Caco-2 (cell line): ENCODE results near the gene CTNNA2. TPM values are rescaled to one million over a fixed set of nuclear protein-coding genes. Genes with fewer than 3 reads are reported as not detected.

ENCODE experiments used
- BruUV-seq: library from RNA; stranded (reverse); fragments of 400-500 nt; replicated peaks from 2 replicates; lab custom pipeline; 2021; lab: Mats Ljungman, UMichigan
- CTCF ChIA-PET: fragments of 300-600 bp; sonication (Branson Sonifier 250); formaldehyde crosslinking; loops from one replicate; lab custom pipeline; 2022; ENCODE audit warnings: antibody characterized with exemption; lab: Charles Lee
- POLR2A ChIA-PET: fragments of 300-600 bp; sonication (Branson Sonifier 250); formaldehyde crosslinking; loops from one replicate; lab custom pipeline; 2022; ENCODE audit warnings: antibody characterized with exemption; lab: Charles Lee
- DNase-seq, 2 experiments: peaks; one replicate each; pipeline versions ENCODE4 v3.0.0 to v3.0.0-alpha.2; 2020 to 2022
- H3K27me3 ChIP-seq: replicated peaks from 2 replicates; pipeline ENCODE4 v1.6.0; 2011; ENCODE audit warnings: low read length; ENCODE audit not compliant: control insufficient read depth, insufficient read depth
- H3K36me3 ChIP-seq: 2 replicates; pipeline ENCODE4 v1.5.1; 2011; ENCODE audit warnings: low read length; ENCODE audit not compliant: control insufficient read depth, insufficient read depth
- H3K4me1 ChIP-seq: fragments of 250-450 bp; sonication (Bioruptor Pico); 2 replicates; pipeline ENCODE4 v1.5.1; 2020; ENCODE audit warnings: mild to moderate bottlenecking
- H3K4me3 ChIP-seq: 2 replicates; pipeline ENCODE4 v1.5.1; 2011; ENCODE audit warnings: low read depth, mild to moderate bottlenecking, control low read depth, low read length
- H3K9me3 ChIP-seq: fragments of 250-450 bp; sonication (Bioruptor Pico); 2 replicates; pipeline ENCODE4 v1.5.1; 2020; ENCODE audit warnings: mild to moderate bottlenecking, moderate library complexity
- H3K27ac Mint-ChIP-seq: one replicate; pipeline ENCODE4 v1.8.0; 2022; ENCODE audit warnings: mixed read lengths; ENCODE audit not compliant: unreplicated experiment
- H3K27me3 Mint-ChIP-seq: one replicate; pipeline ENCODE4 v1.8.0; 2022; ENCODE audit warnings: mixed read lengths; ENCODE audit not compliant: insufficient read depth, unreplicated experiment
- H3K36me3 Mint-ChIP-seq: one replicate; pipeline ENCODE4 v1.8.0; 2022; ENCODE audit warnings: mild to moderate bottlenecking, mixed read lengths; ENCODE audit not compliant: insufficient read depth, unreplicated experiment
- H3K4me1 Mint-ChIP-seq: one replicate; pipeline ENCODE4 v1.8.0; 2022; ENCODE audit warnings: low read depth, mixed read lengths; ENCODE audit not compliant: unreplicated experiment
- H3K4me3 Mint-ChIP-seq: one replicate; pipeline ENCODE4 v1.8.0; 2022; ENCODE audit warnings: mild to moderate bottlenecking, moderate library complexity, mixed read lengths; ENCODE audit not compliant: unreplicated experiment
- H3K9me3 Mint-ChIP-seq: one replicate; pipeline ENCODE4 v1.8.0; 2022; ENCODE audit warnings: mixed read lengths; ENCODE audit not compliant: unreplicated experiment
- CTCF ChIP-seq, 2 experiments: fragments of 200-600 bp in 1 of 2; IDR thresholded peaks; 1 replicate in 1 of 2; 2 replicates in 1 of 2; pipeline versions ENCODE4 v1.5.1 to v1.8.0; 2011 to 2022; ENCODE audit warnings: antibody characterized with exemption in 1 of 2, control low read depth in 1 of 2, inconsistent platforms in 1 of 2, low read depth in 1 of 2, low read length in 1 of 2, mild to moderate bottlenecking in 1 of 2, moderate library complexity in 1 of 2; ENCODE audit not compliant: insufficient read depth in 1 of 2, severe bottlenecking in 1 of 2, unreplicated experiment in 1 of 2
- intact Hi-C: fragments of 100-400 bp; cut with micrococcal nuclease; formaldehyde crosslinking; loops from one replicate; pipeline ENCODE4 v1.10.0; 2022; ENCODE audit not compliant: unreplicated experiment
- total RNA-seq: library from RNA; stranded (reverse); gene quantifications from 2 replicates; pipeline ENCODE4 v1.2.3, GENCODE V29; 2022

CTNNA2 gene
- total RNA-seq, 1 experiment from 2014 or later: not detected

- Histone ChIP-seq H3K36me3 (no peaks in the 10 kb centered on the region), H3K4me3 (no peak overlapping the region), H3K9me3 (no peaks in the 10 kb centered on the region), H3K4me1 (no peaks in the 10 kb centered on the region), H3K27me3 (no peaks in the 10 kb centered on the region)
- Mint-ChIP-seq H3K9me3 (no peaks in the 10 kb centered on the region), H3K36me3 (no peaks in the 10 kb centered on the region), H3K27ac (no peak overlapping the region), H3K4me3 (no peak overlapping the region), H3K4me1 (no peaks in the 10 kb centered on the region), H3K27me3 (peaks cover 3% of the 10 kb centered on the region)
- ChIA-PET POLR2A (no interaction called here), CTCF (no interaction called here)
- intact Hi-C loops: no loop called here
- no peak for DNase-seq
- no TSS peak for BruUV-seq
- TF ChIP-seq CTCF (IDR thresholded peaks at IDR 0.05; ENCODE audit: insufficient read depth in 1 of 2, low read depth in 1 of 2, low read length in 1 of 2, severe bottlenecking in 1 of 2, unreplicated experiment in 1 of 2): no peak
Measured at GRCh38 chr2:80403081-80403480, 890.2 kb downstream of the CTNNA2 start.

- no peaks in the 10 kb centered on the region for H3K4me1 Mint-ChIP-seq
- no TSS peak for BruUV-seq
- CTCF ChIA-PET: no interaction called here
Measured at GRCh38 chr2:80407377-80407776, 894.5 kb downstream of the CTNNA2 start.

GRCh38 chr2:80410346-80410745 lies 897.5 kb downstream of the CTNNA2 start:
- Histone ChIP-seq H3K4me1 (no peaks in the 10 kb centered on the region), H3K9me3 (no peaks in the 10 kb centered on the region), H3K36me3 (no peaks in the 10 kb centered on the region), H3K27me3 (no peaks in the 10 kb centered on the region), H3K4me3 (no peak overlapping the region)
- H3K27ac Mint-ChIP-seq: no peak overlapping the region
- no TSS peak for BruUV-seq
- H3K27me3 Mint-ChIP-seq: peaks cover 5% of the 10 kb centered on the region
- ChIA-PET POLR2A (no interaction called here), CTCF (no interaction called here)
- intact Hi-C loops: no loop called here
- no peaks in the 10 kb centered on the region for H3K4me1 Mint-ChIP-seq
- H3K9me3 Mint-ChIP-seq: no peaks in the 10 kb centered on the region
- no peak for DNase-seq
- no peak for TF ChIP-seq CTCF (IDR thresholded peaks at IDR 0.05; ENCODE audit: insufficient read depth in 1 of 2, low read depth in 1 of 2, low read length in 1 of 2, severe bottlenecking in 1 of 2, unreplicated experiment in 1 of 2)
- no peaks in the 10 kb centered on the region for H3K36me3 Mint-ChIP-seq
- no peak overlapping the region for H3K4me3 Mint-ChIP-seq

More at GRCh38 chr2:80407377-80407776, 894.5 kb downstream of the CTNNA2 start:
- Mint-ChIP-seq H3K9me3 (no peaks in the 10 kb centered on the region), H3K36me3 (no peaks in the 10 kb centered on the region), H3K27ac (no peak overlapping the region), H3K4me3 (no peak overlapping the region), H3K27me3 (peaks cover 8% of the 10 kb centered on the region)
- no peak for DNase-seq
- POLR2A ChIA-PET: no interaction called here
- intact Hi-C loops: no loop called here
- no peaks in the 10 kb centered on the region for H3K27me3 ChIP-seq
- TF ChIP-seq CTCF (IDR thresholded peaks at IDR 0.05; ENCODE audit: insufficient read depth in 1 of 2, low read depth in 1 of 2, low read length in 1 of 2, severe bottlenecking in 1 of 2, unreplicated experiment in 1 of 2): no peak
- no peaks in the 10 kb centered on the region for H3K4me1 ChIP-seq
- no peak overlapping the region for H3K4me3 ChIP-seq
- no peaks in the 10 kb centered on the region for H3K9me3 ChIP-seq
- H3K36me3 ChIP-seq: no peaks in the 10 kb centered on the region
